Panc1 (cell line): Measurements from ENCODE around the gene EIF2A. TPM values are rescaled to one million over a fixed set of nuclear protein-coding genes. Genes with fewer than 3 reads are reported as not detected.

Experiments used
- ATAC-seq: fragments of 200-7000 bp; cut with Tn5 transposase; 2 replicates; pipeline ENCODE4 v1.9.1; 2020; ENCODE audit warnings: mild to moderate bottlenecking, moderate library complexity
- BruUV-seq: library from RNA; stranded (reverse); fragments of 400-500 nt; replicated peaks from 2 replicates; lab custom pipeline; 2021; lab: Mats Ljungman, UMichigan
- CTCF ChIA-PET: fragments of 300-600 bp; sonication (Branson Sonifier 250); formaldehyde crosslinking; loops from one replicate; lab custom pipeline; 2022; ENCODE audit warnings: antibody characterized with exemption; lab: Charles Lee
- POLR2A ChIA-PET: fragments of 300-600 bp; sonication (Branson Sonifier 250); formaldehyde crosslinking; loops from one replicate; lab custom pipeline; 2022; ENCODE audit warnings: antibody characterized with exemption; lab: Charles Lee
- DNase-seq: peaks from one replicate; pipeline ENCODE4 v3.0.0-alpha.2; 2010; ENCODE audit warnings: low read depth, low spot score
- H3K27ac ChIP-seq: 2 replicates; pipeline ENCODE4 v1.5.1; 2011; ENCODE audit warnings: mild to moderate bottlenecking, low read length, inconsistent platforms
- H3K27me3 ChIP-seq: fragments of 200-500 bp; sonication (Bioruptor generic); 2 replicates; pipeline ENCODE4 v1.6.0; 2014; ENCODE audit warnings: low read length, inconsistent platforms; ENCODE audit not compliant: control insufficient read depth, insufficient read depth
- H3K36me3 ChIP-seq: fragments of 200-500 bp; sonication (Bioruptor generic); 2 replicates; pipeline ENCODE4 v1.5.1; 2014; ENCODE audit warnings: inconsistent platforms, mild to moderate bottlenecking, low read length, moderate library complexity; ENCODE audit not compliant: control insufficient read depth, insufficient read depth
- H3K4me1 ChIP-seq: 2 replicates; pipeline ENCODE4 v1.5.1; 2011; ENCODE audit warnings: inconsistent platforms, mild to moderate bottlenecking, low read length, moderate library complexity; ENCODE audit not compliant: control insufficient read depth, insufficient read depth
- H3K4me3 ChIP-seq, 2 experiments: 2 replicates each; pipeline ENCODE4 v1.5.1; 2011 to 2012; ENCODE audit warnings: low read depth in 2 of 2, low read length in 2 of 2, mild to moderate bottlenecking in 2 of 2, inconsistent platforms in 1 of 2, moderate library complexity in 1 of 2
- H3K9me3 ChIP-seq: fragments of 200-500 bp; sonication (Bioruptor generic); 2 replicates; pipeline ENCODE4 v1.5.1; 2014; ENCODE audit warnings: low read depth, mild to moderate bottlenecking, inconsistent platforms, low read length, moderate library complexity; ENCODE audit not compliant: control insufficient read depth, insufficient read depth
- CTCF ChIP-seq: fragments of 450-650 bp; IDR thresholded peaks from 2 replicates; pipeline ENCODE4 v1.5.1; 2017; ENCODE audit warnings: mild to moderate bottlenecking
- POLR2AphosphoS5 ChIP-seq: IDR thresholded peaks from 2 replicates; pipeline ENCODE4 v1.6.1; 2012; ENCODE audit warnings: mild to moderate bottlenecking, low read depth, low read length, moderate library complexity
- REST ChIP-seq, 2 experiments: IDR thresholded peaks; 2 replicates each; pipeline ENCODE4 v1.6.1; 2011 to 2012; ENCODE audit warnings: low read depth in 2 of 2, control low read depth in 1 of 2, low read length in 1 of 2, mild to moderate bottlenecking in 1 of 2, moderate library complexity in 1 of 2; ENCODE audit not compliant: insufficient read depth in 1 of 2
- SIN3A ChIP-seq: IDR thresholded peaks from 2 replicates; pipeline ENCODE4 v1.6.1; 2012; ENCODE audit warnings: low read depth, mild to moderate bottlenecking, low read length, moderate library complexity, borderline replicate concordance; ENCODE audit not compliant: insufficient read depth
- TCF7L2 ChIP-seq: IDR thresholded peaks from 2 replicates; pipeline ENCODE4 v1.6.1; 2011; ENCODE audit warnings: mild to moderate bottlenecking, low read depth, low read length, inconsistent platforms
- in situ Hi-C: cut with HindIII; loops from 2 replicates; pipeline ENCODE4 v1.10.0; 2016; ENCODE audit warnings: low sequenced_read_pairs, low pct_unique_long_range_greater_than_20kb
- intact Hi-C: fragments of 100-400 bp; cut with micrococcal nuclease; formaldehyde crosslinking; loops from one replicate; pipeline ENCODE4 v1.10.0; 2022; ENCODE audit not compliant: unreplicated experiment
- total RNA-seq: library from RNA; stranded (reverse); gene quantifications from one replicate; pipeline ENCODE4 v1.2.1, GENCODE V29; 2021; ENCODE audit not compliant: unreplicated experiment

Gene EIF2A
- total RNA-seq, 1 experiment from 2014 or later, result 70.0 TPM

GRCh38 chr3:150582620-150583019, 36.0 kb downstream of the EIF2A start:
- DNase-seq, result no peak
- no TSS peak for BruUV-seq
- TF ChIP-seq TCF7L2 (no peak), POLR2AphosphoS5 (no peak), REST (IDR thresholded peaks at IDR 0.05; ENCODE audit: insufficient read depth in 1 of 2, low read depth in 2 of 2, low read length in 1 of 2) (no peak), SIN3A (no peak), CTCF (no peak)
- Histone ChIP-seq H3K27ac (no peak overlapping the region), H3K36me3 (peaks cover 33% of the 10 kb centered on the region), H3K4me1 (no peaks in the 10 kb centered on the region), H3K27me3 (no peaks in the 10 kb centered on the region), H3K4me3 (no peak overlapping the region), H3K9me3 (no peaks in the 10 kb centered on the region)
- in situ Hi-C loops, result no loop called here
- ChIA-PET CTCF (no interaction called here), POLR2A (no interaction called here)
- no peak for ATAC-seq
- intact Hi-C loops, result no loop called here

GRCh38 chr3:150583028-150583427, 36.4 kb downstream of the EIF2A start:
- DNase-seq, result no peak
- no TSS peak for BruUV-seq
- ChIA-PET CTCF (no interaction called here), POLR2A (no interaction called here)
- H3K27ac ChIP-seq, result no peak overlapping the region
- intact Hi-C loops (no loop called here), in situ Hi-C loops (no loop called here)
- H3K4me3 ChIP-seq, result no peak overlapping the region
- no peak for TF ChIP-seq REST (IDR thresholded peaks at IDR 0.05; ENCODE audit: insufficient read depth in 1 of 2, low read depth in 2 of 2, low read length in 1 of 2)
- TF ChIP-seq POLR2AphosphoS5, result no peak
- no peak for TF ChIP-seq CTCF
- no peak for TF ChIP-seq TCF7L2
- TF ChIP-seq SIN3A, result no peak
- H3K9me3 ChIP-seq, result no peaks in the 10 kb centered on the region
- no peak for ATAC-seq
- no peaks in the 10 kb centered on the region for H3K27me3 ChIP-seq
- H3K36me3 ChIP-seq, result peaks cover 31% of the 10 kb centered on the region
- peaks cover under 1% of the 10 kb centered on the region; the same call in 1 of the 2 replicates for H3K4me1 ChIP-seq
